NCI-H1092 (cell line): ENCODE results near the gene ARHGEF4.

ENCODE experiments used
- DNase-seq: peaks from one replicate; lab custom pipeline; 2025; lab: John Stamatoyannopoulos, UW

ARHGEF4 gene

GRCh38 chr2:131016826-131017741 is 180.4 kb downstream of the ARHGEF4 start:
- DNase-seq, result no peak

- no peak for DNase-seq
Measured at GRCh38 chr2:131022731-131023130, 186.0 kb downstream of the ARHGEF4 start.

GRCh38 chr2:131023758-131024157 is 187.0 kb downstream of the ARHGEF4 start:
- no peak for DNase-seq

- no peak for DNase-seq
Measured at GRCh38 chr2:131026919-131027318, 190.2 kb downstream of the ARHGEF4 start.

- DNase-seq, result no peak
Measured at GRCh38 chr2:131027566-131028528, 191.1 kb downstream of the ARHGEF4 start.

GRCh38 chr2:131029812-131030211 is 193.1 kb downstream of the ARHGEF4 start:
- DNase-seq, result no peak

GRCh38 chr2:131030478-131030971 is 193.8 kb downstream of the ARHGEF4 start:
- DNase-seq, result no peak

- DNase-seq, result no peak
Measured at GRCh38 chr2:131031431-131031841, 194.7 kb downstream of the ARHGEF4 start.

GRCh38 chr2:131031875-131032274 is 195.2 kb downstream of the ARHGEF4 start:
- DNase-seq, result no peak

- no peak for DNase-seq
Measured at GRCh38 chr2:131032393-131032836, 195.7 kb downstream of the ARHGEF4 start.

GRCh38 chr2:131033786-131034121 is 197.0 kb downstream of the ARHGEF4 start:
- DNase-seq, result no peak

GRCh38 chr2:131034122-131035051 is 197.7 kb downstream of the ARHGEF4 start:
- DNase-seq, result peak; percentile 28

- no peak for DNase-seq
Measured at GRCh38 chr2:131035112-131035825, 198.6 kb downstream of the ARHGEF4 start.

- DNase-seq, result no peak
Measured at GRCh38 chr2:131035826-131036231, 199.1 kb downstream of the ARHGEF4 start.

- no peak for DNase-seq
Measured at GRCh38 chr2:131036269-131036668, 199.6 kb downstream of the ARHGEF4 start.

- DNase-seq, result no peak
Measured at GRCh38 chr2:131036696-131037397, 200.1 kb downstream of the ARHGEF4 start.

GRCh38 chr2:131037398-131038257 is 200.9 kb downstream of the ARHGEF4 start:
- DNase-seq, result no peak

GRCh38 chr2:131038258-131039100 is 201.8 kb downstream of the ARHGEF4 start:
- no peak for DNase-seq
